ENCODE data around the gene TMPRSS9. TPM values are rescaled to one million over a fixed set of nuclear protein-coding genes. Genes with fewer than 3 reads are reported as not detected.

Gene TMPRSS9
- total RNA-seq, 1 donor from 2014 or later = 0.41 TPM

- TF ChIP-seq, protein P1, sequence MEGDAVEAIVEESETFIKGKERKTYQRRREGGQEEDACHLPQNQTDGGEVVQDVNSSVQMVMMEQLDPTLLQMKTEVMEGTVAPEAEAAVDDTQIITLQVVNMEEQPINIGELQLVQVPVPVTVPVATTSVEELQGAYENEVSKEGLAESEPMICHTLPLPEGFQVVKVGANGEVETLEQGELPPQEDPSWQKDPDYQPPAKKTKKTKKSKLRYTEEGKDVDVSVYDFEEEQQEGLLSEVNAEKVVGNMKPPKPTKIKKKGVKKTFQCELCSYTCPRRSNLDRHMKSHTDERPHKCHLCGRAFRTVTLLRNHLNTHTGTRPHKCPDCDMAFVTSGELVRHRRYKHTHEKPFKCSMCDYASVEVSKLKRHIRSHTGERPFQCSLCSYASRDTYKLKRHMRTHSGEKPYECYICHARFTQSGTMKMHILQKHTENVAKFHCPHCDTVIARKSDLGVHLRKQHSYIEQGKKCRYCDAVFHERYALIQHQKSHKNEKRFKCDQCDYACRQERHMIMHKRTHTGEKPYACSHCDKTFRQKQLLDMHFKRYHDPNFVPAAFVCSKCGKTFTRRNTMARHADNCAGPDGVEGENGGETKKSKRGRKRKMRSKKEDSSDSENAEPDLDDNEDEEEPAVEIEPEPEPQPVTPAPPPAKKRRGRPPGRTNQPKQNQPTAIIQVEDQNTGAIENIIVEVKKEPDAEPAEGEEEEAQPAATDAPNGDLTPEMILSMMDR (conservative IDR thresholded peaks at IDR 0.05) = no peak
- Mint-ChIP-seq H3K4me3 (peak overlapping the region; percentile 47), H3K36me3 (peaks cover 4% of the 10 kb centered on the region), H3K27me3 (no peaks in the 10 kb centered on the region), H3K4me1 (ENCODE audit: unreplicated experiment) (peaks cover 7% of the 10 kb centered on the region), H3K9me3 (no peaks in the 10 kb centered on the region), H3K27ac (peak overlapping the region; percentile 47)
- DNase-seq (ENCODE audit: extremely low spot score, unreplicated experiment) = no peak
Observed at GRCh38 chr19:2429917-2430535, 70.0 kb downstream of the TMPRSS9 start.

GRCh38 chr19:2431318-2432055, 71.4 kb downstream of the TMPRSS9 start:
- Mint-ChIP-seq H3K27me3 (no peaks in the 10 kb centered on the region), H3K27ac (no peak overlapping the region), H3K9me3 (no peaks in the 10 kb centered on the region), H3K36me3 (peaks cover 4% of the 10 kb centered on the region), H3K4me1 (ENCODE audit: unreplicated experiment) (peaks cover 7% of the 10 kb centered on the region), H3K4me3 (no peak overlapping the region)
- no peak for DNase-seq (ENCODE audit: extremely low spot score, unreplicated experiment)
- TF ChIP-seq, protein P1 (conservative IDR thresholded peaks at IDR 0.05) = no peak

DNA sequence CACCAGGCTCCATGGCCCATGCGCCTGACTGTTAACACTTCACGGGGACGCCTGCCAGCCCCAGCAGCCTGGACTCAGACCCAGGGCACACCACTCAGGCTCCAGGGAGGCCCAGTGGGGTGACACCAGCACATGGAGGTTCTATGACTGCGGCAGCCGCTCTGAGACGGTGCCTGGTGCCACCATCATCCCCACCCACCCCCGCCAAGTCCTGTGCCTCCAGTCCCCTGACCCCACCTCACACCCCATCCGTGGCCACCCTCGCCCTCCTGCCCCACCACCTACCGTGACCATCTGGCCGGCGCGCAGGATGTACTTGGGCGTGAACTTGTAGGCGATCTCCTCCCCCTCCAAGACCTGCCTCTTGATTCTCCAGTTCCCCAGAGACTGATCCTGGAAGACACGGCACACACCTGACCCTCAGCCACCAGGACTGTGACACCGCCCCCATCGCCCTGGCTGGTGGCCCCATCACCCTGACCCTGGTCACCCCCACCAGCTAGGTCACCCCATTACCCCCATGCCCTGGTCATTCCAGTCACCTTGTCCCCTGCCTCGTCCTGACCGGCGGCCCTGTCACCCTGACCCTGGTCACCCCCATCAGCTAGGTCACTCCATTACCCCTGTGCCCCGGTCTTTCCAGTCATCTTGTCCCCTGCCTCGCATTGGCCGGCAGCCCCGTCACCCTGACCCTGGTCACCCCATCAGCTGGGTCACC, 72.2 kb downstream of the TMPRSS9 start:
- DNase-seq (ENCODE audit: extremely low spot score, unreplicated experiment) = no peak
- no peaks in the 10 kb centered on the region for H3K27me3 Mint-ChIP-seq
- peaks cover 7% of the 10 kb centered on the region for H3K4me1 Mint-ChIP-seq (ENCODE audit: unreplicated experiment)
- H3K9me3 Mint-ChIP-seq = no peaks in the 10 kb centered on the region
- no peak overlapping the region for H3K27ac Mint-ChIP-seq
- TF ChIP-seq, protein P1 (conservative IDR thresholded peaks at IDR 0.05) = no peak
- H3K4me3 Mint-ChIP-seq = no peak overlapping the region
- H3K36me3 Mint-ChIP-seq = peaks cover 4% of the 10 kb centered on the region

- no peaks in the 10 kb centered on the region for H3K36me3 Mint-ChIP-seq
- TF ChIP-seq, protein P1 (conservative IDR thresholded peaks at IDR 0.05) = no peak
Observed at GRCh38 chr19:2433854-2434253, 73.8 kb downstream of the TMPRSS9 start.

DNA sequence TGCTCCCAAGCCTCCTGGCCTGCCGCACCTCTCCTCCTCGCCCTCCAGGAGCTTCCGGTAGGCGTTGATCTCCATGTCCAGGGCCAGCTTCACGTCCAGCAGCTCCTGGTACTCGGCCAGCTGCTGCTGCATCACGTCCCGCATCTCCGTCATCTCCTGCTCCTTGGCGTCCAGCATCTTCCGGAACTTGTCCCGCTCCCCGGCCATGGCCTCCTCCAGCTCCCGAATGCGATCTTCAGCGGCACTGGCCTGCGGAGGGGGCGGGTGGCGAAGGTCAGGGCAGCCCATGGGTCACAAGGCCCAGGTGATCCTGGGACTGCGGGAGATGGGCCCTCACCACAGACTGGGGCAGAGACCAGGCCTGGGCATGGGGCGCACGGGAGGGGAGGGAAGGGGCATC, 74.2 kb downstream of the TMPRSS9 start:
- no peaks in the 10 kb centered on the region for H3K4me1 Mint-ChIP-seq (ENCODE audit: unreplicated experiment)
- TF ChIP-seq, protein P1 (conservative IDR thresholded peaks at IDR 0.05) = no peak
- H3K27me3 Mint-ChIP-seq = no peaks in the 10 kb centered on the region
- no peak for DNase-seq (ENCODE audit: extremely low spot score, unreplicated experiment)
- H3K27ac Mint-ChIP-seq = no peak overlapping the region
- H3K9me3 Mint-ChIP-seq = no peaks in the 10 kb centered on the region
- no peaks in the 10 kb centered on the region for H3K36me3 Mint-ChIP-seq
- no peak overlapping the region for H3K4me3 Mint-ChIP-seq

More at GRCh38 chr19:2433854-2434253, 73.8 kb downstream of the TMPRSS9 start:
- Mint-ChIP-seq H3K9me3 (no peaks in the 10 kb centered on the region), H3K4me1 (ENCODE audit: unreplicated experiment) (no peaks in the 10 kb centered on the region), H3K4me3 (no peak overlapping the region), H3K27me3 (no peaks in the 10 kb centered on the region), H3K27ac (no peak overlapping the region)
- no peak for DNase-seq (ENCODE audit: extremely low spot score, unreplicated experiment)
